GM21619 (cell line): ENCODE measurements around the gene SLC5A10.

ENCODE experiments used
- ATAC-seq: cut with Tn5 transposase; IDR thresholded peaks from one replicate; pipeline ENCODE4 v1.9.1; 2021; ENCODE audit not compliant: unreplicated experiment

Gene SLC5A10

GRCh38 chr17:19001907-19002590 lies 50.1 kb downstream of the SLC5A10 start:
- ATAC-seq: no peak

- no peak for ATAC-seq
Measured at GRCh38 chr17:19002805-19003542, 51.0 kb downstream of the SLC5A10 start.

- ATAC-seq: peak; percentile 25
Measured at GRCh38 chr17:19003543-19004420, 51.8 kb downstream of the SLC5A10 start.

GRCh38 chr17:19004421-19005136 lies 52.6 kb downstream of the SLC5A10 start, which contains the start of gene FAM83G:
Gene FAM83G, minus strand, starts transcription at chr17:19004764. Its CDS starts 723 bp downstream, at chr17:19004041.
- peak; percentile 59 for ATAC-seq

GRCh38 chr17:19005137-19005773 lies 53.3 kb downstream of the SLC5A10 start:
- no peak for ATAC-seq

- no peak for ATAC-seq
Measured at GRCh38 chr17:19005789-19006430, 53.9 kb downstream of the SLC5A10 start.

- no peak for ATAC-seq
Measured at GRCh38 chr17:19006698-19007097, 54.7 kb downstream of the SLC5A10 start.

GRCh38 chr17:19009970-19010369 lies 58.0 kb downstream of the SLC5A10 start:
- no peak for ATAC-seq

GRCh38 chr17:19010729-19011505 lies 59.0 kb downstream of the SLC5A10 start:
- no peak for ATAC-seq

- ATAC-seq: no peak
Measured at GRCh38 chr17:19011581-19011980, 59.6 kb downstream of the SLC5A10 start.

GRCh38 chr17:19012171-19013080 lies 60.5 kb downstream of the SLC5A10 start:
- no peak for ATAC-seq

GRCh38 chr17:19013226-19013625 lies 61.3 kb downstream of the SLC5A10 start:
- ATAC-seq: no peak

- no peak for ATAC-seq
Measured at GRCh38 chr17:19013806-19014627, 62.1 kb downstream of the SLC5A10 start.

GRCh38 chr17:19014628-19015215 lies 62.8 kb downstream of the SLC5A10 start:
- no peak for ATAC-seq

- ATAC-seq: no peak
Measured at GRCh38 chr17:19015428-19015827, 63.5 kb downstream of the SLC5A10 start.

- no peak for ATAC-seq
Measured at GRCh38 chr17:19016297-19016696, 64.3 kb downstream of the SLC5A10 start.

- no peak for ATAC-seq
Measured at GRCh38 chr17:19016881-19017280, 64.9 kb downstream of the SLC5A10 start.
